Measurements from ENCODE around the gene ABCA5. TPM values are rescaled to one million over a fixed set of nuclear protein-coding genes. Genes with fewer than 3 reads are reported as not detected.
A peak's percentile ranks its signal among the peaks of the same experiment; 100 is the strongest.

Gene ABCA5
- total and polyA plus RNA-seq, 10 of the 15 experiments (the other 5 are each of a cell fraction or from before 2014, with no cell fraction given), result 11.8 to 31.1 (median 18.1) TPM

DNA sequence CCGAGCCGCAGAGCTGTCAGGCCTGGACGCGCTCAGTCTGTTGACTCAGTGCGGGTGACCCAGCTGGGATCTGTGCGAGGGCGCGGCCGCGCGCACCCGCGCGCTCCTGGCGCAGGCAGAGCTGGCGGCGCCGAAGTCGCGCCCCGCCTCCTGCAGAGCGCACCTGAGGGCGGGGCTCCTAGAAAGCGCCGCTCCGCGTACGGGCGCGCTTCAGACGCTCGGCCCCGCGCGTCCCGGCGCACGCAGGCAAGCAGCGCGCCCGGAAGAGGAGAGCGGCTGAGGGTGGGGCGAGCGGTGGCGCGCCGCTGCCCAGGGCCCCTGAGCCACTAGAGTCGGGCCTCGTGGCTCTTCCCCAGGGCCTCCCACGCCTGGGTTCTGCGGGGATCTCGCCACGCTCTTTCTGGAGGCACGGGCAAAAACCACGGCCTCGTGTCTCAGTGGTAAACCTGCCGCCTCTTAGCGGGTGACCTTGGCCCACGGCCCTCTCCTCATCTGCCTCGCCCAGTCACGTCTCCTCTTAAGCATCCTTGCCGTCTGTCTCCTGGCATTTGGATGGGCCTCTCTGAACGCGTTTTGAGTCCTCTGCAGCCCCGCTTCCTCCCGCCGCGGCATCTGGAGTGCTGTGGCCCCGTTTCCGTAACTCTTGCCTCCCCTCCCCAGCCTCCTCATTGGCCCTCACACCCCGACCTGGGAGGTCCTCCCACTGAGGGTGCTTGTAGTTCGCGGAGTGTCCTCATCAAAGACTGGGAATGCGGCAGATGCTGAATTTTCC, at the start of gene ABCA5 (continued):
- TF ChIP-seq, protein P1, sequence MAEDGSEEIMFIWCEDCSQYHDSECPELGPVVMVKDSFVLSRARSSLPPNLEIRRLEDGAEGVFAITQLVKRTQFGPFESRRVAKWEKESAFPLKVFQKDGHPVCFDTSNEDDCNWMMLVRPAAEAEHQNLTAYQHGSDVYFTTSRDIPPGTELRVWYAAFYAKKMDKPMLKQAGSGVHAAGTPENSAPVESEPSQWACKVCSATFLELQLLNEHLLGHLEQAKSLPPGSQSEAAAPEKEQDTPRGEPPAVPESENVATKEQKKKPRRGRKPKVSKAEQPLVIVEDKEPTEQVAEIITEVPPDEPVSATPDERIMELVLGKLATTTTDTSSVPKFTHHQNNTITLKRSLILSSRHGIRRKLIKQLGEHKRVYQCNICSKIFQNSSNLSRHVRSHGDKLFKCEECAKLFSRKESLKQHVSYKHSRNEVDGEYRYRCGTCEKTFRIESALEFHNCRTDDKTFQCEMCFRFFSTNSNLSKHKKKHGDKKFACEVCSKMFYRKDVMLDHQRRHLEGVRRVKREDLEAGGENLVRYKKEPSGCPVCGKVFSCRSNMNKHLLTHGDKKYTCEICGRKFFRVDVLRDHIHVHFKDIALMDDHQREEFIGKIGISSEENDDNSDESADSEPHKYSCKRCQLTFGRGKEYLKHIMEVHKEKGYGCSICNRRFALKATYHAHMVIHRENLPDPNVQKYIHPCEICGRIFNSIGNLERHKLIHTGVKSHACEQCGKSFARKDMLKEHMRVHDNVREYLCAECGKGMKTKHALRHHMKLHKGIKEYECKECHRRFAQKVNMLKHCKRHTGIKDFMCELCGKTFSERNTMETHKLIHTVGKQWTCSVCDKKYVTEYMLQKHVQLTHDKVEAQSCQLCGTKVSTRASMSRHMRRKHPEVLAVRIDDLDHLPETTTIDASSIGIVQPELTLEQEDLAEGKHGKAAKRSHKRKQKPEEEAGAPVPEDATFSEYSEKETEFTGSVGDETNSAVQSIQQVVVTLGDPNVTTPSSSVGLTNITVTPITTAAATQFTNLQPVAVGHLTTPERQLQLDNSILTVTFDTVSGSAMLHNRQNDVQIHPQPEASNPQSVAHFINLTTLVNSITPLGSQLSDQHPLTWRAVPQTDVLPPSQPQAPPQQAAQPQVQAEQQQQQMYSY (CRISPR knock-in tag; IDR thresholded peaks at IDR 0.05), result no peak
- TF ChIP-seq CREM (IDR thresholded peaks at IDR 0.05; ENCODE audit: low read depth) (no peak), NFYA (IDR thresholded peaks at IDR 0.05; ENCODE audit: borderline replicate concordance, low read depth, low read length) (no peak), ZNF24 (IDR thresholded peaks at IDR 0.05) (no peak), ZNF622 (IDR thresholded peaks at IDR 0.05) (no peak), PAX5 (IDR thresholded peaks at IDR 0.05; ENCODE audit: borderline replicate concordance, low read depth, low read length) (no peak; the same call in 1 of the 2 replicates), WRNIP1 (IDR thresholded peaks at IDR 0.05; ENCODE audit: borderline replicate concordance, low read depth, low read length) (no peak), BCL11A (IDR thresholded peaks at IDR 0.05; ENCODE audit: low read depth, low read length) (no peak), SREBF1 (IDR thresholded peaks at IDR 0.05; ENCODE audit: low read length) (no peak), EZH2 (IDR thresholded peaks at IDR 0.05; ENCODE audit: borderline replicate concordance, control insufficient read depth, low read depth, low read length) (no peak), NFXL1 (IDR thresholded peaks at IDR 0.05; ENCODE audit: borderline replicate concordance) (no peak), ATF7 (IDR thresholded peaks at IDR 0.05; ENCODE audit: low read depth) (no peak), SMAD1 (IDR thresholded peaks at IDR 0.05; ENCODE audit: low read depth, partially characterized antibody) (no peak), KLF5 (IDR thresholded peaks at IDR 0.05; ENCODE audit: partially characterized antibody) (peak; percentile 61), TAF1 (IDR thresholded peaks at IDR 0.05; ENCODE audit: borderline replicate concordance, low read depth, low read length) (peak; percentile 72; the same call in 1 of the 2 replicates)
- TF ChIP-seq, protein P2, sequence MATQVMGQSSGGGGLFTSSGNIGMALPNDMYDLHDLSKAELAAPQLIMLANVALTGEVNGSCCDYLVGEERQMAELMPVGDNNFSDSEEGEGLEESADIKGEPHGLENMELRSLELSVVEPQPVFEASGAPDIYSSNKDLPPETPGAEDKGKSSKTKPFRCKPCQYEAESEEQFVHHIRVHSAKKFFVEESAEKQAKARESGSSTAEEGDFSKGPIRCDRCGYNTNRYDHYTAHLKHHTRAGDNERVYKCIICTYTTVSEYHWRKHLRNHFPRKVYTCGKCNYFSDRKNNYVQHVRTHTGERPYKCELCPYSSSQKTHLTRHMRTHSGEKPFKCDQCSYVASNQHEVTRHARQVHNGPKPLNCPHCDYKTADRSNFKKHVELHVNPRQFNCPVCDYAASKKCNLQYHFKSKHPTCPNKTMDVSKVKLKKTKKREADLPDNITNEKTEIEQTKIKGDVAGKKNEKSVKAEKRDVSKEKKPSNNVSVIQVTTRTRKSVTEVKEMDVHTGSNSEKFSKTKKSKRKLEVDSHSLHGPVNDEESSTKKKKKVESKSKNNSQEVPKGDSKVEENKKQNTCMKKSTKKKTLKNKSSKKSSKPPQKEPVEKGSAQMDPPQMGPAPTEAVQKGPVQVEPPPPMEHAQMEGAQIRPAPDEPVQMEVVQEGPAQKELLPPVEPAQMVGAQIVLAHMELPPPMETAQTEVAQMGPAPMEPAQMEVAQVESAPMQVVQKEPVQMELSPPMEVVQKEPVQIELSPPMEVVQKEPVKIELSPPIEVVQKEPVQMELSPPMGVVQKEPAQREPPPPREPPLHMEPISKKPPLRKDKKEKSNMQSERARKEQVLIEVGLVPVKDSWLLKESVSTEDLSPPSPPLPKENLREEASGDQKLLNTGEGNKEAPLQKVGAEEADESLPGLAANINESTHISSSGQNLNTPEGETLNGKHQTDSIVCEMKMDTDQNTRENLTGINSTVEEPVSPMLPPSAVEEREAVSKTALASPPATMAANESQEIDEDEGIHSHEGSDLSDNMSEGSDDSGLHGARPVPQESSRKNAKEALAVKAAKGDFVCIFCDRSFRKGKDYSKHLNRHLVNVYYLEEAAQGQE (IDR thresholded peaks at IDR 0.05; ENCODE audit: low read depth, low read length), result no peak
- TF ChIP-seq, protein P3, sequence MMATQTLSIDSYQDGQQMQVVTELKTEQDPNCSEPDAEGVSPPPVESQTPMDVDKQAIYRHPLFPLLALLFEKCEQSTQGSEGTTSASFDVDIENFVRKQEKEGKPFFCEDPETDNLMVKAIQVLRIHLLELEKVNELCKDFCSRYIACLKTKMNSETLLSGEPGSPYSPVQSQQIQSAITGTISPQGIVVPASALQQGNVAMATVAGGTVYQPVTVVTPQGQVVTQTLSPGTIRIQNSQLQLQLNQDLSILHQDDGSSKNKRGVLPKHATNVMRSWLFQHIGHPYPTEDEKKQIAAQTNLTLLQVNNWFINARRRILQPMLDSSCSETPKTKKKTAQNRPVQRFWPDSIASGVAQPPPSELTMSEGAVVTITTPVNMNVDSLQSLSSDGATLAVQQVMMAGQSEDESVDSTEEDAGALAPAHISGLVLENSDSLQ (IDR thresholded peaks at IDR 0.05), result no peak

Measured in GM12878 (cell line).